Gastrocnemius medialis (tissue), 4 donors: ENCODE measurements around the gene MED13L.

ENCODE experiments used
- POLR2A ChIP-seq, 2 donors: fragments of 450-650 bp; IDR thresholded peaks; one replicate each; pipeline ENCODE4 v1.6.1; 2017; ENCODE audit warnings: antibody characterized with exemption in 2 of 2, mild to moderate bottlenecking in 2 of 2, moderate library complexity in 2 of 2
- TF ChIP-seq, protein P1 (sequence below), 5 experiments: fragments of 450-650 bp in 3 of 5; fragments of 200-600 bp in 2 of 5; sonication (generic) in 2 of 5; IDR thresholded peaks in 4 of 5; conservative IDR thresholded peaks in 1 of 5; 1 replicate in 4 of 5; 2 replicates in 1 of 5; pipeline ENCODE4 v1.5.1; 2016 to 2019; ENCODE audit warnings: antibody characterized with exemption in 5 of 5, mild to moderate bottlenecking in 3 of 5, moderate library complexity in 3 of 5

DNA sequence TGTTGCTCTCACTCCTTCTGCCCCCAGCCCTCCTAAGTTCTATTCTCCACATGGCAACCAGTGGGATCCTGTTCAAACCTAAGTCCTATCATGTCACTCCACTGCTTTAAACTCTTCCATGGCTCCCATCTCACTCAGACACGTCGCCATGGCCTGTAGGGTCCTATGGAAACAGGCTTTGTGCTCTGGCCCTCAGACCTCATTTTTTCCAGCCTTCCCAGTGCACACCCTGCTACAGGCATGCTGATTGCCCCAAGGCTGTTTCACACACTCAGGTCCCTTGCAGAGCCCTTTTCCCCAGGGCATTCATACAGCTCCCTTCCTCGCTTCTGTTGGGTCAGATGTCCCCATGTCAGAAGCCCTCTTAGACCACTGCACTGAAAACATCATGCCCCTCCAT, 11.2 kb upstream of the MED13L start:
- TF ChIP-seq POLR2A (IDR thresholded peaks at IDR 0.05): no peak
- TF ChIP-seq, protein P1, sequence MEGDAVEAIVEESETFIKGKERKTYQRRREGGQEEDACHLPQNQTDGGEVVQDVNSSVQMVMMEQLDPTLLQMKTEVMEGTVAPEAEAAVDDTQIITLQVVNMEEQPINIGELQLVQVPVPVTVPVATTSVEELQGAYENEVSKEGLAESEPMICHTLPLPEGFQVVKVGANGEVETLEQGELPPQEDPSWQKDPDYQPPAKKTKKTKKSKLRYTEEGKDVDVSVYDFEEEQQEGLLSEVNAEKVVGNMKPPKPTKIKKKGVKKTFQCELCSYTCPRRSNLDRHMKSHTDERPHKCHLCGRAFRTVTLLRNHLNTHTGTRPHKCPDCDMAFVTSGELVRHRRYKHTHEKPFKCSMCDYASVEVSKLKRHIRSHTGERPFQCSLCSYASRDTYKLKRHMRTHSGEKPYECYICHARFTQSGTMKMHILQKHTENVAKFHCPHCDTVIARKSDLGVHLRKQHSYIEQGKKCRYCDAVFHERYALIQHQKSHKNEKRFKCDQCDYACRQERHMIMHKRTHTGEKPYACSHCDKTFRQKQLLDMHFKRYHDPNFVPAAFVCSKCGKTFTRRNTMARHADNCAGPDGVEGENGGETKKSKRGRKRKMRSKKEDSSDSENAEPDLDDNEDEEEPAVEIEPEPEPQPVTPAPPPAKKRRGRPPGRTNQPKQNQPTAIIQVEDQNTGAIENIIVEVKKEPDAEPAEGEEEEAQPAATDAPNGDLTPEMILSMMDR (IDR thresholded peaks at IDR 0.05 in 4 of 5, conservative IDR thresholded peaks at IDR 0.05 in 1 of 5): no peak
